ENCODE results near the gene ZNHIT3.
"Not testable (repeated sequence)": the region's sequence is repeated elsewhere in the genome, so short reads cannot be mapped to it uniquely, and the experiment has no call there.

Gene ZNHIT3

GRCh38 chr17:36486204-36487194 is at the start of gene ZNHIT3:
Gene ZNHIT3, plus strand, starts transcription at chr17:36486681. Its CDS starts 19 bp downstream, at chr17:36486700.
- peak; percentile 92 for DNase-seq

- not testable (repeated sequence) for DNase-seq
Measured at GRCh38 chr17:36441792-36442191, 44.7 kb upstream of the ZNHIT3 start.

- no peak for DNase-seq
Measured at GRCh38 chr17:36443777-36444176, 42.7 kb upstream of the ZNHIT3 start.

DNA sequence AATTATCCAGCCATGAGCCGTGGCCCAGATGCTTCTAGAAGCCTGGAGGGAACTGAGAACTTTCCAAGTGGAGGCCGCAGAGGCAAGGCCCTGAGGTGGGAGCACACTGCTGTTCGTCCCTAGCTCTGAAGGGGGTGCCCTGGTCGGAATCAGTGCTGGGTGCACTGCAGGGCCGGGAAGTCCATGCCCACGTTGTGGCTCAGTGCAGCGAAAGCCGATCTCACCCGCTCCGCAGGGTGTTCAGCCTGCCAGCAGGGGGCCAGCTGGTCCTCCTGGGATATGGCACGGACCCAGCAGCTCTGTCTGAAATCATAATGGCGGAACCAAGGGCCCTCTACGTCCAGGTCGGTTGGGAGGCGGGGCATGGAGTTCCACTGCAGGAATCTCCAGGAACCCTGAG is 36.5 kb upstream of the ZNHIT3 start:
- not testable (repeated sequence) for DNase-seq

- DNase-seq: not testable (repeated sequence)
Measured at GRCh38 chr17:36452888-36453287, 33.6 kb upstream of the ZNHIT3 start.

- DNase-seq: not testable (repeated sequence)
Measured at GRCh38 chr17:36457701-36458100, 28.8 kb upstream of the ZNHIT3 start.

GRCh38 chr17:36459045-36459444 is 27.4 kb upstream of the ZNHIT3 start:
- DNase-seq: no peak

- DNase-seq: no peak
Measured at GRCh38 chr17:36459601-36460000, 26.9 kb upstream of the ZNHIT3 start.

GRCh38 chr17:36460265-36460937 is 26.1 kb upstream of the ZNHIT3 start:
- DNase-seq: no peak

DNA sequence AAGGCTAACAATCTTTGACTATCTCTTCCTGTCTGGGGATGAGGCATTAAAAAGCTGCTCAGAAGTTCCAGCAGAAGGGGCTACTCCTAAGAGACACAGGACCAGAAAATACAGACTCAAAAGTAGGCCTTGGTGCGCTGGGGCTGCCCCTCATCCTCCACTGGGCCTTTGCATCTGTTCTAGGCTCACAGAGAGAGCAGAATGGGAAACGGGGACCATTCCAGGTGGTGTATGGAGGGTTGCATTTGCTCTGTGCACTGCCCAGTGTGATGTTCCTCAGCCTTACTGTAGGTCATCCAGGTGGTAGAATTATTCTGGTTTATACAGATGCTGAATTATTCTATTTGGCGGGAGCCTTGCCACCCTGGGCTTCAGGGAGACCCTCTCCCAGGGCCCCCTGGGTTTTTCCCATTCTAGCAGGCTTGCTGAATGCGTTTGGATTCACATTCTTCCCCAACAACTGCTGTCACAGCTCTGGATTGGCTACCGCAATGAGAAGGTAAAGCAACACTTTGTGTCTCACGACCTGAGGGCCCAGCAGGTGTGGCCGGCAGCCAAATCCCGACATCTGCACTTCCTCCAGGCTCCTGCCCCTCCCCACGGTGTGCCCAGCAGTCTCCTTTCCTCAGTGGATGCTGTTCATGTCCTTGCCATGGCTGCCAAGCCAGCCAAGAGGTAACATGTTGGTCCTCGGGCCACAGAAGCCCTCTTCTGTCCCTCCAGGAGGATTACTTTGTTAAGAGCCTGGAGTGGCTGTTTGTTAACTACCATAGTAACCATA is 25.0 kb upstream of the ZNHIT3 start:
- DNase-seq: no peak

DNA sequence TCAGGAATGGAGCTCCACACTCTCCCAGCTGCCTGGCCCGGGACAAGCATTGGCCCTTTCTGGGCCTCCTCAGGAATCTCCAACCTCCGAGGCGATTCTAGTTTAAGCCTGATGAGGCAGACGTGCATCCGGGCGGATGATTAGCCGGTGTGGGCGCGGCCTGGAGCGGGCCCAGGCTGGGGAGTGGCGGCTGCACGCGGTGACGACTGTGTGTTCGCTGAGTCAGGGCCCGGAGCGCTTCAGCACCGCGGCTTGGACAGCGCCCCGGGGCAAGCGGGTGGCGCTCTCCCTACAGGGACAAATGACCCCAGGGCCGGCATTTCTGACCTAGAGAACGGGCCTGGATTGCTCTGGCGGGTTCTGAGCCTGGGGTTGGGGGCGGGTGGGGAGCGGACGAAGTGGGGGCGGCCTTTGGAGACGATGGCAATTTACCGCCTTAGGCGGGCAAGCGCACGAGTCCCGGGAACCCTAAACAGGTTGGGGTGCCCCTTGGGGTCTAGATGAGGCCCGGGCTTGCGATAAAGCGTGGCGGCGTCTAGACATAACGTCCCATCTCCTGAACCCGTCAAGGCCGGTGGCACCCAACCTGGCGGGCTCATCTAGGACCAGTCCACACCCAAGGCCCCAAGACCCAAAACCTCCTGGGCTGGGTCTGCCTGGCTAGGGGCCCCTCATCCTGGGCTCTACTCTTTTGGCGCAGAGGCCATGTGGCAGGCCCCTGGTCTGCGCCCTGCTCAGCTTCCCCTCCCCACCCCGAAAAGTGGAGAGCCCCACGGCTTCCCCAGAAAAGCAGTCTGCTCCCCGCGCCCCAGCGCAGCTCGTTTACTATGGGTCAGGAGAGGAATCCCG is 22.3 kb upstream of the ZNHIT3 start:
- DNase-seq: no peak

DNA sequence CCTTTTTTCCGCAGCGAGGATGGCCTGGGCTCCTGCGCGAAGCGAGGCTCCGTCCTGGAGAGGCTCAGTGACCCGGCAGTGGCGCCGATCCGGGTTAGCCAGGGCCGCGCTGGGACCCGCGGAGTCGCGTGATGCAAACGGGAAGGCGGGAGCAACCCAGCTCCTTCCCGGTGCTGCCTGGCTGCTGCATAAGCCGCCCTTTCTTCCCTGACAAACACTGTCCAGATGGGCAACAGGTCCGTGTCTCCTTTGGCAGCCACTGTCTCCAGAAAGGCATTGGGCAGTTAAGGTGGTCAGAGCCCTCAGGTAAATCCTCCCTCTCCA is 21.8 kb upstream of the ZNHIT3 start:
- DNase-seq: no peak

- DNase-seq: no peak
Measured at GRCh38 chr17:36468903-36469635, 17.4 kb upstream of the ZNHIT3 start.

DNA sequence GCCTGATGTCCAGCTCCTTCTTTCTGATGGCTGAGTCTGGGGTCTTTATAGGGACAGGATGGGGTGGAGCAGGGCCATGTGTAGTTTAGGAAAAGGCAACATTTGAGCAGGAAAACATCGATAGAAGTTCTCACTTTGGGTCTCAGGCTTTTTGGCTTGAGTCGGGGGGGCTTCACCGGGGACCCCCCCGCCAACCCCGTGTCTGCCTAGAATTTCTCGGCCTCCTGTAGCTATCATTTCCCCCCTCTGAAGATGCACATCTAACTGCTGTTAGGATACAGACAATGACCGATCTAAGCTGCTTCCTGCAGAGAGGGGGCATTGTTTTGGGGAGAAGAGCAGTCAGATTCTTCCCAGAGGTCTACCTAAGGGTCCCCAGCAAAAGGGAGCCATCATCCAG is 16.7 kb upstream of the ZNHIT3 start:
- no peak for DNase-seq

DNA sequence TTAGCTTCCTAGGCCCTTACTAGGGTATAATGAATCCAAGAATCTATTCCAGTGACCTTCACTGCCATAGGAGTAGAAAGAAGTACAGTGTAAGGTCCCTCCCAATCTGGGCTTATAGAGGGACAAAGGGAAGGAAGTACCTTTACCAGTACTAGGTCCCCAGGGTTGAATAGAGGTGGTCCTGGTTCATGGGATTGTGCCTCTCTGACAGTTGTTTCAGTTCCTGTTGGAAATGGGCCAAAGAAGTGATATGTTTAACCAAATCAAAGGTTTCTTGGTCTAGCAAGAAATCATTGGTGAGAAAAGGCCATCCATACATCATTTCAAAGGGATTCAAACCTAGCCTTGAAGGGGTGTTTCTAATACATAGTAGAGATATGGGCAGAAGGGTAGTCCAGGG is 16.0 kb upstream of the ZNHIT3 start:
- DNase-seq: no peak

DNA sequence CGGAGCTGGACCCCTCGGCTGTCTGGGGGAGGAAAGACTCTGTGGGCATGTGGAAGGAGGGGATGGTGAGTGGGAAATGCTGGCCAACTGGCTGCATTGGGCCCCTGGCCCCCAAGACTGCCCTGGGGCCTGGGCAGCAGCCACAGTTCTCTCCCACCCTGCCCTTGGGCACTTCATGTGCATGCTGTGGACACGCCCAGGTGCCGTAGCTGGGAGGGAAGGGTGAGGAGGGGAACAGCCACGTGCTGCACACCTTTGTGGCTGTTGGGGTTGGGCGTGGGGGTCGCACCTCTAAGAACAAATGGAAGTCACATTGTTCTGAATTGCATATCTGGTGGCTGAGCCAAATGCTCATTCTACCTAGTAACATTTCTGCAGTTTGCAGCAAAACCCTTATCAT is 11.9 kb upstream of the ZNHIT3 start:
- no peak for DNase-seq

- DNase-seq: no peak
Measured at GRCh38 chr17:36475346-36475970, 11.0 kb upstream of the ZNHIT3 start.

- no peak for DNase-seq
Measured at GRCh38 chr17:36481829-36482228, 4.7 kb upstream of the ZNHIT3 start.

GRCh38 chr17:36482611-36483504 is 3.6 kb upstream of the ZNHIT3 start:
- DNase-seq: peak; percentile 70

GRCh38 chr17:36484021-36484420 is 2.5 kb upstream of the ZNHIT3 start:
- not testable (repeated sequence) for DNase-seq

All from NCI-H526 treated with DMSO at 0.1 percent for 48 hours (cell line).